IMR-90 (cell line): ENCODE measurements around the gene CLEC20A. TPM values are rescaled to one million over a fixed set of nuclear protein-coding genes. Genes with fewer than 3 reads are reported as not detected.
A peak's percentile ranks its signal among the peaks of the same experiment; 100 is the strongest.

Experiments used
- ATAC-seq: fragments of 200-7000 bp; cut with Tn5 transposase; 2 replicates; pipeline ENCODE4 v1.9.1; 2020; ENCODE audit warnings: low read depth, mild to moderate bottlenecking, moderate library complexity
- BruUV-seq: library from RNA; stranded (reverse); fragments of 400-500 nt; replicated peaks from 2 replicates; lab custom pipeline; 2021; lab: Mats Ljungman, UMichigan
- CTCF ChIA-PET: fragments of 300-600 bp; formaldehyde crosslinking; extraction: SDS; loops from one replicate; lab custom pipeline; 2021; ENCODE audit warnings: antibody characterized with exemption; lab: Yijun Ruan, JAX
- POLR2A ChIA-PET: fragments of 300-600 bp; sonication (Branson Sonifier 250); formaldehyde crosslinking; loops from one replicate; lab custom pipeline; 2022; ENCODE audit warnings: antibody characterized with exemption; ENCODE audit not compliant: unreplicated experiment; lab: Charles Lee
- DNase-seq: peaks from one replicate; pipeline ENCODE4 v3.0.0; 2013
- H2AFZ ChIP-seq: replicated peaks from 2 replicates; pipeline ENCODE3; 2013; ENCODE audit warnings: low read length, mild to moderate bottlenecking; ENCODE audit not compliant: poor library complexity
- H2AK5ac ChIP-seq: 2 replicates; pipeline ENCODE4 v1.6.1; 2013; ENCODE audit warnings: low read depth, low read length, inconsistent platforms
- H2AK9ac ChIP-seq: replicated peaks from 2 replicates; pipeline ENCODE3; 2013; ENCODE audit warnings: mild to moderate bottlenecking, low read depth, low read length, moderate library complexity; ENCODE audit not compliant: poor library complexity
- H2BK120ac ChIP-seq: 2 replicates; pipeline ENCODE4 v1.6.1; 2013; ENCODE audit warnings: low read depth, low read length, inconsistent platforms
- H2BK15ac ChIP-seq: 3 replicates; pipeline ENCODE4 v1.6.1; 2013; ENCODE audit warnings: low read depth, low read length, inconsistent platforms
- H2BK20ac ChIP-seq: 2 replicates; pipeline ENCODE4 v1.6.1; 2013; ENCODE audit warnings: low read depth, mild to moderate bottlenecking, inconsistent platforms, low read length, moderate library complexity
- H2BK5ac ChIP-seq: 2 replicates; pipeline ENCODE4 v1.6.1; 2013; ENCODE audit warnings: mild to moderate bottlenecking, low read depth, low read length, inconsistent platforms; ENCODE audit not compliant: poor library complexity, severe bottlenecking
- H3K14ac ChIP-seq: replicated peaks from 2 replicates; pipeline ENCODE4 v1.6.1; 2013; ENCODE audit warnings: low read depth, low read length, inconsistent platforms
- H3K18ac ChIP-seq: 2 replicates; pipeline ENCODE4 v1.6.1; 2013; ENCODE audit warnings: low read depth, low read length, control low read depth
- H3K23ac ChIP-seq: 2 replicates; pipeline ENCODE4 v1.6.1; 2013; ENCODE audit warnings: low read depth, low read length, inconsistent platforms
- H3K27ac ChIP-seq: 2 replicates; pipeline ENCODE4 v1.5.1; 2013; ENCODE audit warnings: mild to moderate bottlenecking, control low read depth, low read length; ENCODE audit not compliant: insufficient read depth
- H3K27me3 ChIP-seq: 2 replicates; pipeline ENCODE4 v1.6.1; 2013; ENCODE audit warnings: low read length; ENCODE audit not compliant: control insufficient read depth, insufficient read depth
- H3K36me3 ChIP-seq: 2 replicates; pipeline ENCODE4 v1.6.1; 2013; ENCODE audit warnings: low read length, mixed read lengths; ENCODE audit not compliant: control insufficient read depth, insufficient read depth
- H3K4ac ChIP-seq: 2 replicates; pipeline ENCODE4 v1.6.1; 2013; ENCODE audit warnings: low read depth, low read length, inconsistent platforms
- H3K4me1 ChIP-seq: 2 replicates; pipeline ENCODE4 v1.6.1; 2013; ENCODE audit warnings: low read length, mixed read lengths; ENCODE audit not compliant: control insufficient read depth, insufficient read depth
- H3K4me2 ChIP-seq: 2 replicates; pipeline ENCODE4 v1.6.1; 2013; ENCODE audit warnings: low read depth, mild to moderate bottlenecking, control low read depth, low read length, moderate library complexity
- H3K4me3 ChIP-seq: 2 replicates; pipeline ENCODE4 v1.5.1; 2013; ENCODE audit warnings: low read depth, mild to moderate bottlenecking, control low read depth, low read length, moderate library complexity; ENCODE audit not compliant: insufficient read depth
- H3K56ac ChIP-seq: 2 replicates; pipeline ENCODE4 v1.6.1; 2013; ENCODE audit warnings: low read length, inconsistent platforms; ENCODE audit not compliant: insufficient read depth; ENCODE audit errors: extremely low read depth
- H3K79me1 ChIP-seq, 2 experiments: 2 replicates each; pipeline ENCODE4 v1.6.1; 2013; ENCODE audit warnings: low read length in 2 of 2, inconsistent platforms in 1 of 2, low read depth in 1 of 2
- H3K9ac ChIP-seq: 2 replicates; pipeline ENCODE4 v1.6.1; 2013; ENCODE audit warnings: low read depth, low read length, control low read depth
- H3K9me1 ChIP-seq: 2 replicates; pipeline ENCODE4 v1.6.1; 2013; ENCODE audit warnings: low read length, inconsistent platforms; ENCODE audit not compliant: insufficient read depth
- H3K9me3 ChIP-seq: 2 replicates; pipeline ENCODE4 v1.6.1; 2013; ENCODE audit warnings: low read length; ENCODE audit not compliant: control insufficient read depth, insufficient read depth
- H4K20me1 ChIP-seq: 2 replicates; pipeline ENCODE4 v1.6.1; 2013; ENCODE audit warnings: low read length, inconsistent platforms; ENCODE audit not compliant: insufficient read depth
- H4K5ac ChIP-seq: 2 replicates; pipeline ENCODE4 v1.6.1; 2013; ENCODE audit warnings: mild to moderate bottlenecking, low read depth, low read length, control low read depth
- H4K8ac ChIP-seq, 2 experiments: 2 replicates each; pipeline ENCODE4 v1.6.1; 2013; ENCODE audit warnings: low read depth in 2 of 2, low read length in 2 of 2, control low read depth in 1 of 2, inconsistent platforms in 1 of 2
- H4K91ac ChIP-seq: 2 replicates; pipeline ENCODE4 v1.6.1; 2013; ENCODE audit warnings: low read depth, low read length, inconsistent platforms; ENCODE audit not compliant: insufficient read depth
- BHLHE40 ChIP-seq: fragments of 150-350 bp; IDR thresholded peaks from 2 replicates; pipeline ENCODE4 v1.6.1; 2016; ENCODE audit warnings: mild to moderate bottlenecking, low read depth, low read length
- CEBPB ChIP-seq: IDR thresholded peaks from 2 replicates; pipeline ENCODE4 v1.6.1; 2012; ENCODE audit warnings: low read depth, low read length, improper control_type of control experiment
- CHD1 ChIP-seq: IDR thresholded peaks from 2 replicates; pipeline ENCODE4 v1.6.1; 2012; ENCODE audit warnings: low read depth, low read length, improper control_type of control experiment
- CTCF ChIP-seq: conservative IDR thresholded peaks from 2 replicates; pipeline ENCODE4 v1.5.1; 2012; ENCODE audit warnings: mild to moderate bottlenecking, low read depth, low read length, improper control_type of control experiment
- ELK1 ChIP-seq: fragments of 150-350 bp; IDR thresholded peaks from 2 replicates; pipeline ENCODE4 v1.6.1; 2016; ENCODE audit warnings: low read depth, mild to moderate bottlenecking, low read length, moderate library complexity, borderline replicate concordance
- FOS ChIP-seq: fragments of 150-350 bp; IDR thresholded peaks from 2 replicates; pipeline ENCODE4 v1.6.1; 2016; ENCODE audit warnings: low read depth, low read length
- MAFK ChIP-seq: IDR thresholded peaks from 2 replicates; pipeline ENCODE4 v1.6.1; 2012; ENCODE audit warnings: low read depth, low read length, improper control_type of control experiment
- MAZ ChIP-seq: IDR thresholded peaks from 2 replicates; pipeline ENCODE4 v1.6.1; 2012; ENCODE audit warnings: low read depth, mild to moderate bottlenecking, low read length, improper control_type of control experiment, moderate library complexity, borderline replicate concordance
- MXI1 ChIP-seq: IDR thresholded peaks from 2 replicates; pipeline ENCODE4 v1.6.1; 2012; ENCODE audit warnings: low read depth, mild to moderate bottlenecking, low read length, moderate library complexity, borderline replicate concordance
- NFE2L2 ChIP-seq: fragments of 150-350 bp; IDR thresholded peaks from 2 replicates; pipeline ENCODE4 v1.6.1; 2016; ENCODE audit warnings: low read depth, mild to moderate bottlenecking, low read length
- POLR2A ChIP-seq: IDR thresholded peaks from 2 replicates; pipeline ENCODE4 v1.6.1; 2012; ENCODE audit warnings: mild to moderate bottlenecking, low read depth, low read length
- RAD21 ChIP-seq: IDR thresholded peaks from 2 replicates; pipeline ENCODE4 v1.6.1; 2012; ENCODE audit warnings: low read length, improper control_type of control experiment
- RCOR1 ChIP-seq: IDR thresholded peaks from 2 replicates; pipeline ENCODE4 v1.6.1; 2012; ENCODE audit warnings: mild to moderate bottlenecking, low read length, improper control_type of control experiment; ENCODE audit not compliant: insufficient replicate concordance
- RFX5 ChIP-seq: IDR thresholded peaks from 2 replicates; pipeline ENCODE4 v1.8.0; 2012; ENCODE audit warnings: low read depth, mild to moderate bottlenecking, low read length, moderate library complexity
- SMC3 ChIP-seq: fragments of 150-350 bp; IDR thresholded peaks from 2 replicates; pipeline ENCODE4 v1.6.1; 2016; ENCODE audit warnings: low read depth, mild to moderate bottlenecking, antibody characterized with exemption, low read length, moderate library complexity
- WGBS, 2 experiments: methylation state at CpG; one replicate each; pipeline versions ENCODE4 v1.1.5 to v1.1.7; 2013; ENCODE audit warnings: missing lambda C conversion rate in 2 of 2; ENCODE audit not compliant: insufficient read length in 1 of 2; ENCODE audit errors: extremely low coverage in 2 of 2; 5-methylcytosine and 5-hydroxymethylcytosine counted together
- dilution Hi-C: fragments of 300-500 bp; cut with HindIII; formaldehyde crosslinking; loops from one replicate; pipeline ENCODE4 v1.14.3; 2018; ENCODE audit warnings: low sequenced_read_pairs; ENCODE audit not compliant: unreplicated experiment
- in situ Hi-C: fragments of 300-500 bp; cut with MboI; formaldehyde crosslinking; loops from 3 replicates; pipeline ENCODE4 v1.14.3; 2019; ENCODE audit warnings: low sequenced_read_pairs, inconsistent platforms, mixed read lengths
- intact Hi-C: fragments of 100-400 bp; cut with micrococcal nuclease; formaldehyde crosslinking; loops from 2 replicates; pipeline ENCODE4 v1.10.0; 2022
- polyA plus RNA-seq, 3 experiments: library from polyadenylated mRNA; depleted of rRNA; stranded (reverse); fragments of >200 nt; gene quantifications; 2 replicates each; pipeline ENCODE4 v1.2.3, GENCODE V29; 2012; ENCODE audit warnings: low replicate concordance in 1 of 3
- total RNA-seq: library from RNA; depleted of rRNA; stranded (reverse); fragments of >200 nt; gene quantifications from 2 replicates; pipeline ENCODE4 v1.2.3, GENCODE V29; 2012
- TF ChIP-seq, protein P1 (sequence below): fragments of 150-350 bp; IDR thresholded peaks from 2 replicates; pipeline ENCODE4 v1.6.1; 2017; ENCODE audit warnings: mild to moderate bottlenecking, antibody characterized with exemption, low read length, low read depth

Gene CLEC20A
- total and polyA plus RNA-seq, 2 of the 4 experiments (the other 2 are of a cell fraction) = not detected

DNA sequence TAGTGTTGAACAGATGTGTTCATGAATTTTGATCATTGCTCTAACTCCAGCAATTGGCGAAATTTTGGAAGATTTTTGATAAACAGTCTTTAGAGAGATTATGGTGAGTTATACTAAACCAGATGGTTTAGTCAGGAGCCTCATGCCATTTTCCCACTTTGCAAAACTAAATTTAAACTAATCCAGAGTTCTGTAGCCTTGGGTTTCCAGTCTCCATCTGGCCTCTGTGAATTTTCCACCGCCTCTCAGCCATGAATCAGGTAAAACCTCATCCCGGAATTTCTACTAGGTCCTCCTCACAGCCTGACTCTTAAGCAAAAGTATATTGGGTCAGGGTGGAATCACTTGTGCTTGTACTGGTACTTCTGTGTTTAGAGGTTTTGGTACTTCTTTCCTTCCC lies 44.8 kb downstream of the CLEC20A start:
- peaks cover 4% of the 10 kb centered on the region for H3K4me1 ChIP-seq
- dilution Hi-C loops (no loop called here), in situ Hi-C loops (no loop called here), intact Hi-C loops (loop anchor here (5.0 kb wide), 1 partner anchor 35 kb away; no protein-coding TSS in a partner anchor)
- no CpG with 5 or more reads among the region's 3 CpGs for WGBS, 2 experiments
- ATAC-seq = peak; percentile 9
- no peaks in the 10 kb centered on the region for H3K9me3 ChIP-seq
- TF ChIP-seq RFX5 (no peak), FOS (no peak), BHLHE40 (no peak), POLR2A (no peak), MXI1 (no peak), NFE2L2 (no peak), CEBPB (no peak), RCOR1 (no peak), MAZ (no peak), SMC3 (no peak), MAFK (no peak), RAD21 (no peak), ELK1 (no peak), CHD1 (no peak), CTCF (no peak)
- TF ChIP-seq, protein P1, sequence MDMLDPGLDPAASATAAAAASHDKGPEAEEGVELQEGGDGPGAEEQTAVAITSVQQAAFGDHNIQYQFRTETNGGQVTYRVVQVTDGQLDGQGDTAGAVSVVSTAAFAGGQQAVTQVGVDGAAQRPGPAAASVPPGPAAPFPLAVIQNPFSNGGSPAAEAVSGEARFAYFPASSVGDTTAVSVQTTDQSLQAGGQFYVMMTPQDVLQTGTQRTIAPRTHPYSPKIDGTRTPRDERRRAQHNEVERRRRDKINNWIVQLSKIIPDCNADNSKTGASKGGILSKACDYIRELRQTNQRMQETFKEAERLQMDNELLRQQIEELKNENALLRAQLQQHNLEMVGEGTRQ = no peak
- peak overlapping the region; percentile 13; the same call in 1 of the 2 replicates for H3K4me2 ChIP-seq
- H3K27ac ChIP-seq = peak overlapping the region; percentile 55
- H2BK20ac ChIP-seq = peak overlapping the region; percentile 89
- no peaks in the 10 kb centered on the region for H4K20me1 ChIP-seq
- peak overlapping the region; percentile 35; the same call in 1 of the 2 replicates for H3K56ac ChIP-seq
- H3K18ac ChIP-seq = peak overlapping the region; percentile 55; the same call in 1 of the 2 replicates
- H3K14ac ChIP-seq = peak overlapping the region; percentile 76
- H2AK5ac ChIP-seq = peak overlapping the region; percentile 88
- peak overlapping the region; percentile 35 for H4K91ac ChIP-seq
- BruUV-seq = no TSS peak
- H2AFZ ChIP-seq = no peak overlapping the region
- H3K79me1 ChIP-seq = peaks cover 0 to 5% of the 10 kb centered on the region in 2 experiments; a peak in 1 of 4 replicates
- H3K9me1 ChIP-seq = peaks cover 4% of the 10 kb centered on the region; the same call in 1 of the 2 replicates
- H3K4ac ChIP-seq = peak overlapping the region; percentile 83
- H2BK5ac ChIP-seq = peak overlapping the region; percentile 93
- POLR2A ChIA-PET = no interaction called here
- no peak overlapping the region for H3K9ac ChIP-seq
- peak overlapping the region; percentile 21; the same call in 1 of the 2 replicates for H4K5ac ChIP-seq
- H2AK9ac ChIP-seq = peak overlapping the region; percentile 60
- 0 out of 2 replicates have a peak, but pooled peaks cover 2% of the 10 kb centered on the region for H3K36me3 ChIP-seq
- DNase-seq = no peak
- H3K27me3 ChIP-seq = no peaks in the 10 kb centered on the region
- H2BK120ac ChIP-seq = peak overlapping the region; percentile 80
- H3K4me3 ChIP-seq = no peak overlapping the region
- peak overlapping the region; percentile 67; the same call in 2 of the 3 replicates for H2BK15ac ChIP-seq
- H3K23ac ChIP-seq = peak overlapping the region; percentile 78; the same call in 1 of the 2 replicates
- CTCF ChIA-PET = interaction anchor here (0.8 kb wide), 1 partner anchor 152 kb away, joined by 3 read pairs; no protein-coding TSS in a partner anchor
- peak overlapping the region; percentile 62 to 73 for H4K8ac ChIP-seq
